Measurements from ENCODE around the gene DDI2.

DNA sequence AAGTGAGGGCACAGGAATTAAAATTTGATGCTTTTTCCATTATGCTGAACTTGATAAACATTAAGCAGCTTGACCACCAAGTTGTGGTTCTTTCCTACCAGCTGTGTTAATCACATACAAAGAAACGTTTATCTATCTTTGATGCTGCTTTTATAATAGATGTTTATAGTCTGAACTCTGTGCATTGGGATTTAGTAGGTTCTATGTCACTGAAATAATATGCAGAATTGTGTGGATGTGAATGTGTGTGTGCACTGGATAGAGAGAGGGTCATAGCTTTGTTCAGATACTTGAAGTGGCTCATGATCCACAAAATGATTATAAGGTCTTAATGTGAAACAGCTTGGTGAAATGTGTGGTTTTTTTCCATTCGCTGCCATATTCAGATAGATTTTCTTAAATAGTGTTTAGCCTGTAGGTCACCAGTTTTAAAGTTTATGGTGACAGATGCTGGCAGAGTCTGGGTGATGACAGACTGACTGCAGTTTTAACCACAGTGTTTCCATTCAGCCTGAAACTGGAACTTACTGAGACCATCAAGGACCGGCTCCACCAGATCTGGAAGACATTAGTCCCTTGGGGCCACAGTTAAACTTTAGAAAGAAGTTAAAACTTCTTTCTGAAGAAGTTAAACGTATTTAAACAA is 10.2 kb downstream of the DDI2 start:
- no peak for TF ChIP-seq MAX (IDR thresholded peaks at IDR 0.05)
- no peak for TF ChIP-seq CTCF (IDR thresholded peaks at IDR 0.05; ENCODE audit: low read depth, low read length, missing input control)
- no peak for TF ChIP-seq RAD21 (IDR thresholded peaks at IDR 0.05)
- no peak for TF ChIP-seq SP1 (IDR thresholded peaks at IDR 0.05)
- no peak for TF ChIP-seq FOXA1 (IDR thresholded peaks at IDR 0.05)
- no peak for TF ChIP-seq GABPA (IDR thresholded peaks at IDR 0.05 in 1 of 2, conservative IDR thresholded peaks at IDR 0.05 in 1 of 2)
- no peak for TF ChIP-seq TAF1 (conservative IDR thresholded peaks at IDR 0.05)
- TF ChIP-seq HNF4G (IDR thresholded peaks at IDR 0.05), result no peak
